Stimulated activated CD8-positive, alpha-beta memory T cell treated with anti-CD3 and anti-CD28 coated beads, Interleukin-2, amount 100 ng/mL, for 48 hours (primary cell): ENCODE data around the gene GNB1.
"Not testable (repeated sequence)": the region's sequence is repeated elsewhere in the genome, so short reads cannot be mapped to it uniquely, and the experiment has no call there.

ENCODE experiments used
- DNase-seq, 2 donors: peaks; one replicate each; pipeline ENCODE4 v3.0.0-alpha.2; 2020; ENCODE audit warnings: low read depth in 2 of 2

GNB1 gene

DNA sequence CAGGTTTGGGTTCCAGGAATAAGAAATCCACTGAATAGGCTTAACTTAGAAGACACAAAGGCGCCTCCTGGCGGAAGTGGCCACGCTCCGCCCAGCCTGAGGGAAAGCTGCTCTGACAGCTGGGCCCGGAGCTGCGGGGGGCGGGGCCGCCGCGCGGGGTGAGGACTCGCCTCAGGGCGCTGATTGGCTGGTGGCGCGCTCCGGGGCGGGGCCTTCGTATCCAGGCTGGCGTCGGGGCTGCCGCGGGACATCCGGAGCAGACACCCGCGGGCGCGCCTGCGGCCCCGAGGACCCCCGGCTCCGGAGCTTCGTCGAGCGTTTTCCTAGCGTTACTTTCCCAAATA lies 144.3 kb downstream of the GNB1 start:
- DNase-seq, result not testable (repeated sequence)

DNA sequence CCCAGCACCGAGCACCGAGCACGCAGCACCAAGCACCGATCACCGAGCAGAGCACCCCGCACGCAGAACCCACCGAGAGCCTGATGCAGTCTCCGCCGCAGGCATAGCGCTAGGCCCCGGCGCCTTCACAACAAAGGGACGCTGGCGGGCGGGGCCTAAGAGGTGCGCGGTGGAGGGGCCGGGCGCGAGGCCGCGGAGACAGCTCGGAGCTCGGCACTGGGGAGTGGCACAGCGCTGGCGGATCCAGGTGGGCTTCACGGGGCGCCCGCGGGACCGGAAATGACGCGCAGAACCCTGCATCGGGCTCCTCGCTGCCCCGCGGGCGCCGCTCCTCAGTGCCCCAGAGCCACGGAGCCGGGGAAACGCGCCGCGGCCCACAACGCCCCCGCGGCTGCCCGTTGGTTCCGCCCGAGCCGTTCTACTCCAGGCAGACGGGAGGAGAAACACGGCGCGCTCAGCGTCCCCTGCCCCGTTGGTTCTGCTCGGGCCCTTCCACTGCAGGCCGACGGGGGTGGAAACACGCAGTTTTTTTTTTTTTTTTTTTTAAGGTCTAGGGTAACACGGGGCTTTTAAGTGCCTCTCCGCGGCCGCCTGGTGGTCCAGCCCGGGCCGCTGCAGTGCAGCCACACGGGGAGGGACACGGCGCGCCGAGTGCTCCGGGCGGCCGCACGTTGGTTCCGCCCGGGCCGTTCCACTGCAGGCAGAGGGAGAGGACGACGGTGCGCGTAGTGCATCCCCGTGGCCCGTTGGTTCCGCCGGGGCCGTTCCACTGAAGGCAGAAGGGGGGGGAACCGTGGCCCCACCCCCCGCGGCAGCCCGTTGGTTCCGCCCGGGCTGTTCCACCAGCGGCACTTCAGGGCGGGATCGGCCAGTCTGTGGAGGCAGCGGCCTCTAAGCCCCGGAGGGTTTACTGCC lies 145.0 kb downstream of the GNB1 start:
- peak; percentile 40 to 86 for DNase-seq

DNA sequence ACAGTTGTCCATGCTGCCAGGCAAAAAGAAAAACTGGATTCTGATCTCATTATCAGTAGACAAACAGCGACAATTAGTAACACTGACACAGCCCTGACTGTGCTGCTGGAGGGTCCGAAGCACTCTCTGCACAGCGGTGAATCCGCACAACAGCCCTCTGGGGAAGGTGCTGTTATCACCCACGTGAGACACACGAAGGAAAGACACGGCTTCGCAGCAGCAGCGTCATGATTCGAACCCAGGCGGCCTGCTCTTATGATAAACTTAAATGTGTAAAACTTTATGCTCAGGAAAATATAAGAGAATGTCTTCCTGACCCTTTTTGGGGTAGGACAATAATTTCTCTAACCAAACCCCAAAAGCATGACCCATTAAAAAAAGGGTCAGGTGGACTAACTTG lies 148.4 kb downstream of the GNB1 start:
- DNase-seq, result not testable (repeated sequence)

DNA sequence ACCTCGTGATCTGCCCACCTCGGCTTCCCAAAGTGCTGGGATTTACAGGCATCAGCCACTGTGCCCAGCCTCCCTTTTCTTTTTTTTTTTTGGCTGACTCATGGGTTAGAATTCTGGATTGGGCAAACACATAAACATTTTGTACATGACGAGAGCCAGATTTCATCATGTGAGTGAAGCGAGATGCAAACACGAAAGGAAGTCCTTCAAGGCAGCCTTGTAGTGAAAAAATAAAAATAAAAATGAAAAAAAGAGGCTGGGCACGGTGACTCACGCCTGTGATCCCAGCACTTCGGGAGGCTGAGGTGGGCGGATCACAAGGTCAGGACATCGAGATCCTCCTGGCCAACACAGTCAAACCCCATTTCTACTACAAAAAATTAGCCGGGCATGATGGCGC lies 149.9 kb downstream of the GNB1 start:
- not testable (repeated sequence) for DNase-seq

DNA sequence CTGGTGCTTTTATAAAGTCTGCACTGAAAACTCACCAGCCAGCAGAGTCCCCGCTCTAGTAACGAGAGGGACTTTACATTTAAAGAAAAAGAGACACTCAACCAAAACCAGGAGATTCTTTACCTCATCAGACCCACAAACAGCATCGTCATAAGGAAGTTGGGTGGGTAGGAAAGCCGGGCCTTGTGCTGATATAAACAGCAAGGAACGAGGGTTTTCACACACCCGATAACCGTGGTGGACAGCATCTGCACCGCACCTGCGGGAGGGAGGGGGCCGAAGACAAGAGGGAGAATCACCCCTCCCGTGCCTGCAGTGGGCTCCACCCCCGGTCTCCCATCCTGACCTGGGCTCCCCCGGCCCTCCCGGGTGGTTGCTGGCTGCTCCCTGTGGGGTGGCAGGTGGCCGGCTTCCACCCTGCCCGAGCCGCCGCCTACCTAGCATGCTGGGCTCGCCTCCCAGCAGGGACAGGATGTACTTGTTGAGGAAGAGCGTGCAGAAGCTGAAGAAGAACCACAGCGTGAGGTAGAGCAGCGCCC lies 152.0 kb downstream of the GNB1 start:
- not testable (repeated sequence) for DNase-seq

DNA sequence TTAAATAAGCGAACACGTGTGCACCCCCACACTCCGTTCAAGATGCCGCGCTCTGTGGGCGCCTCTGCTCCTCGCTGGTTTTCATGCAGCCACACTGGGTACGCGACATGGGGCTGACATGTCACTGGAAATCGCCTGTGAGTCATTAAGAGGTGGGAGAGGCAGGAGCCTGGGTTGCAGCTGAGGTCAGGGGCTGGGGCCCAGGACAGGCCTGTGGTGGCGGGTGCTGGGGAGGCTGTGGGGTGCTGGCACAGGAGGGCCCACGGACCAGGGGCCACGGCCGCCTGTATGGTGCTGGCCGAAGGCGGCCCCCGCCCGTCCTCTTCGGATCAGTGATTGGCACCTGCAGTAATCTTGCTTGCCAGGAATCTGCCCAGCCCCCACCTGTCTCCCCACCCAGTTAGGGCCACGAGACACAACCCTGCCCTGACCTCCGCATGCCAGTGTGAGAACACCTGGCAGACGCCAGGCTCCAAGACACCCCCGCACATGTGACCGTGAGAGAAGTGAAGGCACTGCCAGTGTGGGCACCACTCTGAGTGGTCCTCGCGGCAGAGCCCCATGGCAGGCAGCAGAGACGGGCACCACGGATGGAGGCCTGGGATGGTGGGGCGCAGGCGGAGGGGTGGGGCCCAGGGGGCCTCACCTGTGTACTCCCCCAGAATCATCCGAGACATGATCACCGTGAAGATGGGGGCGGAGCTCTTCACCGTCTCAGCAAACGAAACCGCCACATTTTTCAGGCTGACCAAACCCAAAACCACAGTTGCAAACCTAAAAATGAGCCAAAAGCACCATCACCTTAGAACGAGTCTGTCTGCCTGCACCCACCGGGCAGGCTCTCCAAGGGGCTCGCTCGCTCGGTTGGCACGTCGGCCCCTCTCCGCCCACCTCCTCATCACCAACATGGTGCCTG lies 153.0 kb downstream of the GNB1 start:
- DNase-seq, result not testable (repeated sequence)
